ENCODE data around the gene SRPRB. TPM values are rescaled to one million over a fixed set of nuclear protein-coding genes. Genes with fewer than 3 reads are reported as not detected.

SRPRB gene
- total and polyA plus RNA-seq, 9 donors: 6.2 to 59.7 (median 35.1) TPM

DNA sequence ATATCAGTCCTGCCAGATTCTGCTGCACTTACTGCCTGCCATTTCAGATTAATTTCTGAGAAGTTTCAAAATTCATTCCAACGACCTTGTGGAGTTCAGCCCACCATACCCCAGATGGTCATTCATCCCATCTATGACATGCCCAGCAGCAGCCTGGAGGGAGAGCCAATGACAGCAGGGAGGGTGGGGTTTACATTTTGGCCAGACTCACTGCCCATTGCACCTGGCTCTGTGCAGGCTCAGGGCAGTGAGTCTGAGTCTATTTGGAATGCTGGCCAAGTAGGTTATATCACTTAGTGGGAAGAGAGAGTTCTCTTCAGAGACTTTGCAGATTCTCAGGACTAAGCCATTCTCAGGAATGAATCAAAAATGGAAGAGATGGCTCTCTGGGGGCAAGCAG, 21.5 kb downstream of the SRPRB start:
- Histone ChIP-seq H3K9me3 (no peaks in the 10 kb centered on the region), H3K4me3 (no peak overlapping the region), H3K27ac (no peak overlapping the region), H3K27me3 (no peaks in the 10 kb centered on the region), H3K36me3 (no peaks in the 10 kb centered on the region), H3K4me1 (ENCODE audit: insufficient read depth) (no peaks in the 10 kb centered on the region)
- intact Hi-C loops (cut with DNase I): no loop called here
- WGBS, 3 donors: 4 to 17% (median 14%) methylated on average over 1 of the region's 1 CpG
- DNase-seq: no peak
- TF ChIP-seq, protein P1, sequence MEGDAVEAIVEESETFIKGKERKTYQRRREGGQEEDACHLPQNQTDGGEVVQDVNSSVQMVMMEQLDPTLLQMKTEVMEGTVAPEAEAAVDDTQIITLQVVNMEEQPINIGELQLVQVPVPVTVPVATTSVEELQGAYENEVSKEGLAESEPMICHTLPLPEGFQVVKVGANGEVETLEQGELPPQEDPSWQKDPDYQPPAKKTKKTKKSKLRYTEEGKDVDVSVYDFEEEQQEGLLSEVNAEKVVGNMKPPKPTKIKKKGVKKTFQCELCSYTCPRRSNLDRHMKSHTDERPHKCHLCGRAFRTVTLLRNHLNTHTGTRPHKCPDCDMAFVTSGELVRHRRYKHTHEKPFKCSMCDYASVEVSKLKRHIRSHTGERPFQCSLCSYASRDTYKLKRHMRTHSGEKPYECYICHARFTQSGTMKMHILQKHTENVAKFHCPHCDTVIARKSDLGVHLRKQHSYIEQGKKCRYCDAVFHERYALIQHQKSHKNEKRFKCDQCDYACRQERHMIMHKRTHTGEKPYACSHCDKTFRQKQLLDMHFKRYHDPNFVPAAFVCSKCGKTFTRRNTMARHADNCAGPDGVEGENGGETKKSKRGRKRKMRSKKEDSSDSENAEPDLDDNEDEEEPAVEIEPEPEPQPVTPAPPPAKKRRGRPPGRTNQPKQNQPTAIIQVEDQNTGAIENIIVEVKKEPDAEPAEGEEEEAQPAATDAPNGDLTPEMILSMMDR (IDR thresholded peaks at IDR 0.05): no peak
- TF ChIP-seq POLR2A (IDR thresholded peaks at IDR 0.05) (no peak), EP300 (IDR thresholded peaks at IDR 0.05) (no peak)

DNA sequence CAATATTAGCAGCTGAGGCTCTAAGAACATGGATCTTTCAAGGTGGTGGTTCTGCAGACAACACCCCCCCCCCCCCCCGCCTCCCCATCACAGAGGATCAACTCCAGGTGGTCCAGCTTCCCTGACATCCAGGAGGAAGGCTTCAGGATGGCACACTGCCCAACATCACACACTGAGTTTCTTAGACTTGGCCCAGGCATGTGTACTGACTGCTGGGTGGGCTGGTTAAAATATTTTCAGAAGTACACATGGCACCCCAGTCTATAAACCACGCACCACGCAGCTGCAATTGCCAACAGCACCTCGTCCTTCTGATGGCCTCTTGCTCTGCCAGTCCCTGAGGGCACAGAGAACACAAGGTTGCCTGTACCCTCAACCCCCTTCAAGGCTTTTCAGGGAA, 22.1 kb downstream of the SRPRB start:
- TF ChIP-seq POLR2A (IDR thresholded peaks at IDR 0.05) (no peak), EP300 (IDR thresholded peaks at IDR 0.05) (no peak)
- TF ChIP-seq, protein P1 (IDR thresholded peaks at IDR 0.05): no peak
- Histone ChIP-seq H3K27ac (no peak overlapping the region), H3K36me3 (no peaks in the 10 kb centered on the region), H3K4me1 (ENCODE audit: insufficient read depth) (no peaks in the 10 kb centered on the region), H3K27me3 (no peaks in the 10 kb centered on the region), H3K9me3 (no peaks in the 10 kb centered on the region), H3K4me3 (no peak overlapping the region)
- WGBS, 3 donors: 68 to 88% (median 70%) methylated on average over 4 of the region's 4 CpGs
- no peak for DNase-seq
- intact Hi-C loops (cut with DNase I): no loop called here

DNA sequence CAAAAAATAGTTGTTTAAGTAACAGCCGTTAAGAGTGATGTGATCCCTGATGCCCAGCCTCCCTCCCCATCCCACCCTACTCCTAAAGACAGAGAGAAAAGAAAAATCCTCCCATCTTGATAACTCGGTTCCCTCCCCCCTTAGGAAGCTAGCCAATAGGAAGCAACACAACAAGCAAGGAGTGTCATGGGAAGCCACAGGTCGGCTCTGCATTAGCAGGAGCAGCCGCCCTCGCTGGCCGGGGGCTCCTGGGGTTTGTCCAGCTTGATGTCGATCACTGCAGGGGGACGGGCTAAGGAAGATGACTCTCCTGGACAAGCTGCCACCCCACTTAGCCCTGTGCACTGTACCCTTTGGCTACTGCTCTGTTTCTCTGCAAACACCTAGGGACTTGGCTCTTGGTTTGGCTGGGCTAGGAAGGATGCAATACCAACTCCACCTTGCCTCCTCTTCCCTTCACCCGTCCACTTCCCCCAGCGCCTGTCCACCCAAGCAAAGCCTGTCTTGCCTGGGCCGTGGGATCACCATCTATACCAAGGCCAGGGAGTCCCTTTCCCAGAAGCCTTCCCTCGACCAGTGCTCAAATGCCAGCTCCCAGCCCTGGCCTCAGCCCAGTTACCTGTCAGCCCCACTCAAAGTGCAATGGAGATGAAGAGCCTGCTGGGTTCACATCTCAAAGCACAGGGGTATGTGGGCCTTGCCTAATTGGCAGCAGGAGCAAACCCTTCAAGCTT, 23.1 kb downstream of the SRPRB start:
- Histone ChIP-seq H3K27me3 (no peaks in the 10 kb centered on the region), H3K9me3 (no peaks in the 10 kb centered on the region), H3K4me1 (ENCODE audit: insufficient read depth) (no peaks in the 10 kb centered on the region), H3K27ac (no peak overlapping the region), H3K36me3 (no peaks in the 10 kb centered on the region), H3K4me3 (no peak overlapping the region)
- WGBS, 3 donors: 67 to 73% (median 68%) methylated on average over 12 of the region's 12 CpGs
- no peak for DNase-seq
- intact Hi-C loops (cut with DNase I): no loop called here
- TF ChIP-seq, protein P1 (IDR thresholded peaks at IDR 0.05): no peak
- TF ChIP-seq POLR2A (IDR thresholded peaks at IDR 0.05): no peak
- TF ChIP-seq EP300 (IDR thresholded peaks at IDR 0.05): no peak

DNA sequence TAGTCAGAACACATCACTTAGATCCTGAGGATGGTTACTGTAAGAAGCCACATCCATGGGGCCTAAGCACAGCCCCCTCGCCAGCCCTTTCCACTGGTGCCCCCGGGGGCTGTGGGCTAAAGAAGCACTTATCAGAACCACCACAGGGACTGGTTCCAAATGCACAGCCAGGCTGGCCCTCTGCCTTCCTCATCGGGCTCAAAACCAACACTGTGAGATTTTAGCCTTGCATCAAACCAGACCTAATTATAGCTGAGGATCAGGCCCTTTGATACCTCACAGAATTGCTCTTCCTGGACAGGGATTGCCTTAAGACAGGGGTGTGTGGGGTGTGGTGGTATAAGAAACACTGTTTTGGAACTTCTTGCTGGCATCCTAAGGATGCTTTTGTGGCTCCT, 23.7 kb downstream of the SRPRB start:
- intact Hi-C loops (cut with DNase I): no loop called here
- no peaks in the 10 kb centered on the region for H3K4me1 ChIP-seq (ENCODE audit: insufficient read depth)
- H3K36me3 ChIP-seq: no peaks in the 10 kb centered on the region
- TF ChIP-seq EP300 (IDR thresholded peaks at IDR 0.05) (no peak), POLR2A (IDR thresholded peaks at IDR 0.05) (no peak)
- TF ChIP-seq, protein P1 (IDR thresholded peaks at IDR 0.05): no peak
- H3K4me3 ChIP-seq: no peak overlapping the region
- H3K9me3 ChIP-seq: no peaks in the 10 kb centered on the region
- DNase-seq: no peak
- 61 to 73% (median 63%) methylated on average over 3 of the region's 3 CpGs for WGBS, 3 donors
- H3K27me3 ChIP-seq: no peaks in the 10 kb centered on the region
- no peak overlapping the region for H3K27ac ChIP-seq
